Effector memory CD4-positive, alpha-beta T cell (primary cell): Measurements from ENCODE around the gene PDE7B.

Experiments used
- DNase-seq, 3 donors: peaks; one replicate each; pipeline ENCODE4 v3.0.0-alpha.2; 2020
- H3K27ac ChIP-seq: 2 replicates; pipeline ENCODE4 v1.7.0; 2013; ENCODE audit warnings: mild to moderate bottlenecking, low read length, moderate library complexity; ENCODE audit not compliant: insufficient read depth, poor library complexity, severe bottlenecking
- H3K27me3 ChIP-seq: replicated peaks from 2 replicates; pipeline ENCODE4 v1.7.0; 2013; ENCODE audit warnings: mild to moderate bottlenecking, low read length; ENCODE audit not compliant: insufficient read depth, control insufficient read depth, poor library complexity, severe bottlenecking
- H3K36me3 ChIP-seq: 2 replicates; pipeline ENCODE4 v1.7.0; 2013; ENCODE audit warnings: mild to moderate bottlenecking, low read length, moderate library complexity; ENCODE audit not compliant: control insufficient read depth, insufficient read depth
- H3K4me1 ChIP-seq: 2 replicates; pipeline ENCODE4 v1.7.0; 2013; ENCODE audit warnings: low read length, mild to moderate bottlenecking; ENCODE audit not compliant: control insufficient read depth, insufficient read depth, poor library complexity, severe bottlenecking
- H3K4me3 ChIP-seq: 2 replicates; pipeline ENCODE4 v1.7.0; 2013; ENCODE audit warnings: low read length, low read depth, mild to moderate bottlenecking; ENCODE audit not compliant: insufficient read depth, poor library complexity, severe bottlenecking
- H3K9me3 ChIP-seq: 2 replicates; pipeline ENCODE4 v1.7.0; 2013; ENCODE audit warnings: mild to moderate bottlenecking, low read length, moderate library complexity; ENCODE audit not compliant: control insufficient read depth

PDE7B gene

GRCh38 chr6:136030131-136030530 is 178.6 kb downstream of the PDE7B start:
- Histone ChIP-seq H3K4me3 (no peak overlapping the region), H3K4me1 (no peaks in the 10 kb centered on the region), H3K27me3 (no peaks in the 10 kb centered on the region), H3K36me3 (no peaks in the 10 kb centered on the region), H3K9me3 (no peaks in the 10 kb centered on the region), H3K27ac (no peak overlapping the region)
- DNase-seq = no peak

GRCh38 chr6:136031982-136032381 is 180.5 kb downstream of the PDE7B start:
- Histone ChIP-seq H3K36me3 (no peaks in the 10 kb centered on the region), H3K4me3 (no peak overlapping the region), H3K4me1 (no peaks in the 10 kb centered on the region), H3K9me3 (no peaks in the 10 kb centered on the region), H3K27ac (no peak overlapping the region), H3K27me3 (no peaks in the 10 kb centered on the region)
- no peak for DNase-seq

GRCh38 chr6:136033416-136033815 is 181.9 kb downstream of the PDE7B start:
- DNase-seq = no peak
- Histone ChIP-seq H3K4me1 (no peaks in the 10 kb centered on the region), H3K9me3 (no peaks in the 10 kb centered on the region), H3K36me3 (no peaks in the 10 kb centered on the region), H3K27me3 (no peaks in the 10 kb centered on the region), H3K4me3 (no peak overlapping the region), H3K27ac (no peak overlapping the region)

GRCh38 chr6:136034422-136034821 is 182.9 kb downstream of the PDE7B start:
- no peak for DNase-seq

GRCh38 chr6:136035378-136036070 is 184.0 kb downstream of the PDE7B start:
- no peak overlapping the region for H3K27ac ChIP-seq
- no peak for DNase-seq
- H3K4me3 ChIP-seq = no peak overlapping the region

More at GRCh38 chr6:136034422-136034821, 182.9 kb downstream of the PDE7B start:
- no peaks in the 10 kb centered on the region for H3K9me3 ChIP-seq
- no peaks in the 10 kb centered on the region for H3K27me3 ChIP-seq
- H3K27ac ChIP-seq = no peak overlapping the region
- no peaks in the 10 kb centered on the region for H3K36me3 ChIP-seq
- no peak overlapping the region for H3K4me3 ChIP-seq
- H3K4me1 ChIP-seq = no peaks in the 10 kb centered on the region

GRCh38 chr6:136036071-136036380 is 184.5 kb downstream of the PDE7B start:
- no peak overlapping the region for H3K27ac ChIP-seq

More at GRCh38 chr6:136035378-136036070, 184.0 kb downstream of the PDE7B start:
- H3K4me1 ChIP-seq = no peaks in the 10 kb centered on the region
- no peaks in the 10 kb centered on the region for H3K36me3 ChIP-seq
- H3K27me3 ChIP-seq = no peaks in the 10 kb centered on the region
- H3K9me3 ChIP-seq = no peaks in the 10 kb centered on the region

GRCh38 chr6:136036601-136037000 is 185.1 kb downstream of the PDE7B start:
- no peaks in the 10 kb centered on the region for H3K27me3 ChIP-seq
- no peaks in the 10 kb centered on the region for H3K9me3 ChIP-seq
- no peak for DNase-seq
- H3K36me3 ChIP-seq = no peaks in the 10 kb centered on the region
- H3K27ac ChIP-seq = no peak overlapping the region
- H3K4me3 ChIP-seq = no peak overlapping the region
- no peaks in the 10 kb centered on the region for H3K4me1 ChIP-seq

More at GRCh38 chr6:136036071-136036380, 184.5 kb downstream of the PDE7B start:
- no peaks in the 10 kb centered on the region for H3K4me1 ChIP-seq
- no peaks in the 10 kb centered on the region for H3K27me3 ChIP-seq
- no peaks in the 10 kb centered on the region for H3K36me3 ChIP-seq
- DNase-seq = no peak
- H3K4me3 ChIP-seq = no peak overlapping the region
- H3K9me3 ChIP-seq = no peaks in the 10 kb centered on the region

GRCh38 chr6:136037242-136037875 is 185.9 kb downstream of the PDE7B start:
- Histone ChIP-seq H3K36me3 (no peaks in the 10 kb centered on the region), H3K9me3 (no peaks in the 10 kb centered on the region)
- no peak for DNase-seq

GRCh38 chr6:136037876-136038460 is 186.5 kb downstream of the PDE7B start:
- no peaks in the 10 kb centered on the region for H3K27me3 ChIP-seq
- DNase-seq = no peak
- no peaks in the 10 kb centered on the region for H3K4me1 ChIP-seq
- H3K36me3 ChIP-seq = no peaks in the 10 kb centered on the region
- H3K27ac ChIP-seq = no peak overlapping the region
- H3K9me3 ChIP-seq = no peaks in the 10 kb centered on the region
- no peak overlapping the region for H3K4me3 ChIP-seq

More at GRCh38 chr6:136037242-136037875, 185.9 kb downstream of the PDE7B start:
- H3K27ac ChIP-seq = no peak overlapping the region
- no peak overlapping the region for H3K4me3 ChIP-seq
- H3K4me1 ChIP-seq = no peaks in the 10 kb centered on the region
- no peaks in the 10 kb centered on the region for H3K27me3 ChIP-seq

- Histone ChIP-seq H3K4me3 (no peak overlapping the region), H3K36me3 (no peaks in the 10 kb centered on the region), H3K9me3 (no peaks in the 10 kb centered on the region), H3K27me3 (no peaks in the 10 kb centered on the region), H3K4me1 (no peaks in the 10 kb centered on the region), H3K27ac (no peak overlapping the region)
- DNase-seq = no peak
Observed at GRCh38 chr6:136038531-136038930, 187.0 kb downstream of the PDE7B start.
